Dedifferentiated amniotic fluid mesenchymal stem cell (primary cell): Measurements from ENCODE around the gene ELP6.
"Not testable (repeated sequence)": the region's sequence is repeated elsewhere in the genome, so short reads cannot be mapped to it uniquely, and the experiment has no call there.

Source experiments
- DNase-seq: peaks from one replicate; pipeline ENCODE4 v3.0.0-alpha.2; 2016; ENCODE audit errors: extremely low spot score

ELP6 gene

GRCh38 chr3:47512416-47513124, 942 bp downstream of the ELP6 start:
- no peak for DNase-seq

DNA sequence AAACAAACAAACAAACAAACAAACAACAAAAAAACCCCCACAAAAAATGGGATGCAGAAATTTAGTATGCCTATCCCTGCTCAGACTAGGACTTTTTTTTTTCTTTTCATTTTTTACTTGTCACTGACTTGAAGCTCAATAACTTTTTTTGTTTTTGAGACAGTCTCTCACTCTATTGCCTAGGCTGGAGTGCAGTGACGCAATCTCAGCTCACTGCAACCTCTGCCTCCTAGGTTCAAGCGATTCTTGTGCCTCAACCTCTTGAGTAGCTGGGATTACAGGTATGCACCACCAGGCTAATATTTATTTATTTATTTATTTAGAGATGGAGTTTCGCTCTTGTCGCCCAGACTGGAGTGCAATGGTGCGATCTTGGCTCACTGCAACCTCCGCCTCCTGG, 8.2 kb downstream of the ELP6 start:
- DNase-seq, result not testable (repeated sequence)

GRCh38 chr3:47504113-47504512, 9.4 kb downstream of the ELP6 start:
- DNase-seq, result no peak

GRCh38 chr3:47503033-47503432, 10.5 kb downstream of the ELP6 start:
- no peak for DNase-seq

DNA sequence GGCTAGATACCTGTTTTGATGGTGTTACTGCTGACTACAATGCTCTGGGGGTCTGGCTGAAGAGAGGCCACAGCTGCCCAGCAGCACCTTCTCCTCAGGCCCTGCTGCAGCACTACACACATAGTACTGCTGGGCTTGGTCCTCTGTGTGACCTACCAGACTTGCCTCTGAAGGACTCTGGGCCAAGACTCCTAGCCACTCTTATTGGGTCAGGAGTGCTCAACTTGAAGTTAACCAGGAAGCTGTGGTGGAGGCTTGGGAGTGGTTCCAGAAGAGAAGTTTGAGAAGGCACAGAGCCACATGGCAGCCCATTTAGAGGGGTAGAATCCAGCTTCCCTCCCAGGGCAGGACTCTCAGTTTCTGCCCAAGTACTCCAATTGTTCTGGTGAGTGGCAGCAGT, 16.6 kb downstream of the ELP6 start:
- no peak for DNase-seq

- no peak for DNase-seq
Observed at GRCh38 chr3:47495886-47496285, 17.6 kb downstream of the ELP6 start.

DNA sequence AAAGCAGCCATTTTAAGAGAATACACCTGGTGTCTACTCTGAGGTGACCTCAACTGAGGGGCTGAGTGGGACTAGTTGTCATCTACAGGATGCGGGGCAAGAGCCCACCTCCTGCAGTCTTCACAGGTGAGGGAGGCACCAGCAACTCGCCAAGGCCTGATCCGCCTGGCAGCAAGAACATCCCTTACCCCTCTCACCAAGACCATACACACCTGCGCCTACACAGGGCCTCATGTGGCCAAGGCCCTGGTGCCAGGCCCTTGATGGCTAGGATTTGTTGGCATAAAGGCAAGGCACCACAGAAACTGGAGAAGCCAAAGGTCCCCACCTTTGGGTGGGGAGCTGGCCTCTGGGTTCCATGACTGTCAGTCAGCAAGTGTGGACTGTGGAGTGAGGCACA, 18.4 kb downstream of the ELP6 start:
- no peak for DNase-seq

DNA sequence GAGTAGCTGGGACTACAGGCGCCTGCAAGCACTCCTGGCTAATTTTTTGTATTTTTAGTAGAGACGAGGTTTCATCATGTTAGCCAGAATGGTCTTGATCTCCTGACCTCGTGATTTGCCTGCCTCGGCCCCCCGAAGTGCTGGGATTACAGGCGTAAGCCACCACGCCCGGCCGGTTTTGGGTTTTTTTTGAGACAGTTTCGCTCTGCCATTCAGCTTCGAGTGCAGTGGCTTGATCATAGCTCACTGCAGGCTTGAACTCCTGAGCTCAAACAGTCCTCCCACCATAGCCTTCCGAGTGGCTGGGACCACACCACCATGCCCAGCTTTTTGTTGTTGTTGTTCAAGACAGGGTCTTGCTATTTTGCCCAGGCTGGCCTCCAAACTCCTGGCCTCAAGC, 21.7 kb downstream of the ELP6 start:
- DNase-seq, result no peak

DNA sequence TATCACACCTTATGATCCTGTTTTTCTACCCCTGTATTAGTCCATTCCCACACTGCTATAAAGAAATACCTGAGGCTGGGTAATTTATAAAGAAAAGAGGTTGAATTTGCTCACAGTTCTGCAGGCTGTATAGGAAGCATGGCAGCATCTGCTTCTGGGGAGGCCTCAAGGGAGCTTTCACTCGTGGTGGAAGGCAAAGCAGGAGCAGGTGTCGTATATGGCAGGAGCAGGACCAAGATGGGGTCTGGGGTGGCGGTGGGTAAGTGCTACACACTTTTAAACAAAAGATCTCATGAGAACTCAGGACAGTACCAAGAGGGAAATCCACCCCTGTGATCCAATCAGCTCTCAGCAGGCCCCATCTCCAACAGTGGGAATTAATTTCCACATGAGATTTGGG, 22.3 kb downstream of the ELP6 start:
- no peak for DNase-seq

DNA sequence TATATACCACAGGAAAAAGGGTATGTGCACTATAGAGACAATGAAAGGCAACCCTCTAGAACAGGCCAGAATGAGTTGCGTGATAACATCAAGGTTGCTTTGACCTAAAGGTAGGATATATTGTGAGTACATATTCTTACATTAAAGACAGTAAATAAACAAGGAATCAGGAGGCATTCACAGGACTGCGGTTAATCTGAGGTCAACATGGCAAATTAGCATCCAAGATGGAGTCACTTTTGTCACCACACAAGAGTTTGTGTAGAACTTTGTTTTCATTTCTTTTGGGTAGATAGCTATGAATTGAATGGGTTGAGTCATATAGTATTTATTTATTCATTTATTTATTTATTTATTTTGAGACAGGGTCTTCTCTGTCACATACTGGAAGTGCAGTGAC, 26.2 kb downstream of the ELP6 start:
- no peak for DNase-seq

DNA sequence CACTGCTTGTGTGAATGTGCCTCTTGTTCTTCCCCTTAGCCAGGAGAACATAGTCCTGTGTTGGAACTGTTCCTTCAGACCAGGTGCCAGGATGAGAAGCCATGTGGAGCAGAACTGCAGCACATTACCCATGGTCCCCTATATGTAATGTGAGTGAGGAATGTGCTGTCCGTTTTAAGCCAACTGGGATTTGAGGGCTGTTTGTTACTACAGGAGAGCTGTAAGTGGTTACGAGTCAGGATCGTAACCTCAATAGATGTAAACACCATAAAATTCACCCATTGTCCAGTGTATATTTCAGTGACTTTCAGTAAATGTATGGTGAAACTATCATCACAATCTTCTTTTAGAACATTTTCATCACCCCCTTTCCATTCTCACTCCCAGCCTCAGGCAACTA, 27.7 kb downstream of the ELP6 start:
- DNase-seq, result no peak

GRCh38 chr3:47482366-47482765, 31.1 kb downstream of the ELP6 start:
- DNase-seq, result no peak

GRCh38 chr3:47481763-47482162, 31.7 kb downstream of the ELP6 start:
- DNase-seq, result not testable (repeated sequence)

DNA sequence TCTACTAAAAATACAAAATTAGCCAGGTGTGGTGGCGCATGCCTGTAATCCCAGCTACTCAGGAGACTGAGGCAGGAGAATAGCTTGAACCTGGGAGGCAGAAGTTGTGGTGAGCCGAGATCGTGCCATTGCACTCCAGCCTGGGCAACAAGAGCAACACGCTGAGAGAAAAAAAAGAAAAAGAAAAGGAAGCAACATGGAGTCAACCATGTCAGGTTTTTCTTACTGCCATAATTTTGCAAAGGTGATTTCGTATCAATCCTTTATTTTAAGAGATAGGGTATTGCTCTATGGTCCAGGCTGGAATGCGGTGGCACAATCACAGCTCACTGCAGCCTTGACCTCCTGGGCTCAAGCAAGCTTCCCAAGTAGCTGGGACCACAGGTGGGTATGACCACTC, 33.2 kb downstream of the ELP6 start:
- DNase-seq, result not testable (repeated sequence)

GRCh38 chr3:47479826-47480160, 33.7 kb downstream of the ELP6 start:
- no peak for DNase-seq

DNA sequence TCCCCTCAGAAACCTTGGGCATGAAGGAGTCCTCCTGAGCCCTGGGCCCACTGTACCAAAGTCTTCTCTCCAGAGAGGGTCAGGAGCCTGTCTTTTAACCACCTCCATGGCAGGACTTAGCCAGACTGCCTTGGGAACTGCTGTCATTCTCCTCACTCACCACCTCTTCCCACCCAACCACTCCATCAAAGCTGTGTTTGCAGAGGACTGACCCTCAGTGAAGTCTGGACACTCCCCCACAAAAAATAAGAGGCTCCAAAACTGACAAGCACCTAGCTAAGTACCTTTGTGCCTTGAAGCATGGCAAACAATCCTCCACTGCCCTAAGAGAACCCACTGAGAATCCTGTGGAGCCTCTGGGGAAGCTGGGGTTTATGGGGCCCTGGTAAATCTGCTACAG, 35.5 kb downstream of the ELP6 start:
- no peak for DNase-seq

DNA sequence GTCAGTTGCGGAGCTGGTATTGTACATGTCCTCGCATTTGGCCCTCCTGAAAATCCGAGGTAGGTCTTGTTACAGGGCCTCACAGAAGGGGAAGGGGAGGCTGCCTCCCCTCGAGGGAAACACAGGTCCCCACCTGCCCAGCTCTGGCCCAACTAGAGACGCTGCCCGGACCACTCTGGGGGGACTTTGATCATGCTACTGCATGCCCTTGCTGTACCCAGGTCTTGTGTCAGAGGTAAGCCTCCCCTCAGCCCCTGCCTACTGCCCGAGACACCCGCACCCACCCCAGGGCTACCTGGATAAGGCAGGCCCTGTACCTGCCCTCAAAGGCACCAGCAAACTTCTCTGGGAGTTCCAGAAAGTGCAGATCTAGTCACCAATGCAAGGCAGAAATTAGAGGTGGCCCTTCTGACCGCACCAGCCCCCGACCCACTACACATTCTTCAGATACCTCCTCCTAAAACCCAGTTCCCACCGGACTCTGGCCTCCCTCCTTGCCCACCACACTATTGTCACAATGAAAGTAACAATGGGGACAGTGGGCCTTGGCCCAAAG, 36.8 kb downstream of the ELP6 start:
- no peak for DNase-seq

DNA sequence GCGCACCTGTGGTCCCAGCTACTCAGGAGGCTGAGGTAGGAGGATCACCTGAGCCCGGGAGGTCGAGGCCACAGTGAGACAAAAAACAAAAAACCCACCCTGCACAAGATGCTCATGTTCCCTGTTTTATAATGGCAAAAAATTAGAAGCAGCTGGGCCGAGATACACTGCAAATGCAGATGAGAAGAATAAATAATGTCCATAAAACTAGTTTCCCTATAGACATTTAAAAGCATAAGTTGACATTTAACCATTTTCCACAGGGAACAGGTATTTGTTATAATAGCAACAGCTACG, 37.2 kb downstream of the ELP6 start:
- no peak for DNase-seq

DNA sequence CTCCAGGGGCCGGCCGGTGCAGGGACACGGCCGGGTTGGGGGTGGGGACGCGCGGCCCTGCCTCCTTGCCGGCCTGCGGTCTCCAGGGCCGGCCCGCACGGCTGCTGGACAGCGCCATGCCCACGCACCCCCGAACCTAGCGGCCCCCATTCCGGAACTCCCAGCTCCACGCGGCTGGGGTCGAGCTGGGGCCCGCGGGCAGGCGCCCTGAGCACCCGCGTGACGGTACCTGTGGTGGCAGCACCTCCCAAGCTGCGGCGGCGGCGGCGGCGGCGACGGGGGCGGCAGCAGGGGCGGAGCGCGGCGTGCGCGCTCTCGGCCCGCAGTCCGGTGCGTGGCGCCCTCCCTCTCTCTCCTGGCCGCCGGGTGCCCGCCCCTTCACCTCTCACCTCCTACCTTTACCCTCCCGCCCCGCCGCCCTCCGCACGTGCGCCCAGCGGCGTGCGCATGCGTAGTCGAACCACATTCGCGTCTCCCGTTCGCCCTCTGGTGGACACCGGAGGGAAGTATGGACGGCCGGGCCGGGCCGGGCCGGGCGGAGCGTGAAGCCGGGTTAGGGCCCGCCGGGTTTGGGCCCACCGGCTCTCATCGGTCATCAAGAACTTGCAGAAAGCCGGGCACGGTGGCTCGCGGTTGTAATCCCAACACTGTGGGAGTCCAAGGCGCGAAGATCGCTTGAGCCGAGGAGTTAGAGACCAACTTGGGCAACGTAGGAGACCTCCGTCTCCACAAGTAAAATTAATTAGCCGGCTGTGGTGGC, 37.8 kb downstream of the ELP6 start, which contains the start of gene SCAP:
SCAP (minus strand) TSS at position 372 of the 760 bp plus-strand sequence. CDS start 32,948 bp downstream, outside the sequence.
- peak; percentile 42 for DNase-seq

GRCh38 chr3:47475029-47475569, 38.4 kb downstream of the ELP6 start:
- peak; percentile 39 for DNase-seq

GRCh38 chr3:47473391-47473790, 40.1 kb downstream of the ELP6 start:
- DNase-seq, result no peak

GRCh38 chr3:47469616-47470015, 43.9 kb downstream of the ELP6 start:
- DNase-seq, result no peak

- DNase-seq, result not testable (repeated sequence)
Observed at GRCh38 chr3:47468315-47468714, 45.2 kb downstream of the ELP6 start.
